ENCODE measurements around the gene SND1.
A peak's percentile ranks its signal among the peaks of the same experiment; 100 is the strongest.

SND1 gene

DNA sequence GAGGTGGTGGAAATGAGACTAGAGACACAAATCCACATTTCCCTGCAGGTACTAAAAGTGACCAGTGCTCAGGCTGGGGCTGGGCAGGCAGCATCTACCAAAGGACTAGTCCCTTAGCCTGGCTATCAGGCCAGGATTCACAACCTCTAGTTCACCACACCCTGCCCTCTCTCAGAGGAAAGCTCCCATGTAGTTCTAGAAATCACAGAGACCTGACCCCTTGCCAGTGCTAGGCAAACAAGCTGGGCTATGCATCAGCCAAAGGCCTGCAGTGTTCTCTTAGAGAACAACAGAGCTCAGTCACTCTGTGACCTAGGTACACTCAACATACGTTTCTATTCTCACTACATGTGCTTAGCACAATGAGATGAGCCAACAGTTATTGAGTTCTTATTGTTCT is 405.9 kb downstream of the SND1 start:
- DNase-seq: no peak

- peak; percentile 10 for DNase-seq
Measured at GRCh38 chr7:128059143-128059988, 407.4 kb downstream of the SND1 start.

GRCh38 chr7:128060018-128060417 is 408.0 kb downstream of the SND1 start:
- DNase-seq: no peak

GRCh38 chr7:128063088-128063487 is 411.1 kb downstream of the SND1 start:
- no peak for DNase-seq

DNA sequence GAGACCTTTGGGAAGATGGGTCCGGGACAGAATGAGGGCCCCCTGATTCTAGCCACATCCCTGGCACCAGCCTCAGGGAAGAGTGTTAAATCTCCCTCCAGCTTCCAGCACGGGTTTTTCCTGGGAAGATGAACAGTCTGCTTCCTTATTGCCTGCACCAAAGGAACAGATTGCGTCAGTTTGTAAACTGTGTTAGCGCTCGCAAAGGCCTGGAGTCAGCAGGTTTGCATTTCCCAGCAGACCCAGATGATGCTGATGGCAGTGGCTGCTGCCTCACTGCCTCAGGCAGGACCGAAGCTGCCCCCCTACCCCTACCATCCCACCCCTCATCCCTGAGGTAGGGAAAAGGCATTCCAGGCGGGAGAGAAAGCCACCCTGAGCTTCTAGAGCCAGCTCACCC is 413.9 kb downstream of the SND1 start:
- no peak for DNase-seq

GRCh38 chr7:128066395-128066794 is 414.4 kb downstream of the SND1 start:
- no peak for DNase-seq

DNA sequence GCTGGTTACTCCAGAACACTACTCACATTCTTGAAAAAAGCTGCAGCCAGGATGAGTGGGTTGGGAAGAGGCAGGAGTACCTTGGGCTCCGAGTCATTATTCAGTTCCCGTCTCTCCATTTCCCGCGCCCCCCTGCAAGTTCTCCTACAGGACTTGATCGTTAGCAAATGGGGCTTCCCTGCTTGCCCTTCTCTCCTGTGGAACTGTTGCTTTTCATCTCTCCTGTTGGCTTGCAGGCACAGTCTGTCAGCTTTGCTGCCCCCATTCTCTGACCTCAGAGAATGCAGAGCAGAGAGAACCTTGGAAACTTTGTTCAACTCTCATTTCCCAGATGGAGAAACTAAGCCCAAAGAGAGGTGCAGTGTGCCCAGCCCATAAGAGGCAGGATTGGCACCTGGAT is 414.9 kb downstream of the SND1 start:
- no peak for DNase-seq

GRCh38 chr7:128067983-128068382 is 416.0 kb downstream of the SND1 start:
- DNase-seq: no peak

GRCh38 chr7:128068785-128069184 is 416.8 kb downstream of the SND1 start:
- DNase-seq: no peak

- no peak for DNase-seq
Measured at GRCh38 chr7:128069373-128070364, 417.7 kb downstream of the SND1 start.

DNA sequence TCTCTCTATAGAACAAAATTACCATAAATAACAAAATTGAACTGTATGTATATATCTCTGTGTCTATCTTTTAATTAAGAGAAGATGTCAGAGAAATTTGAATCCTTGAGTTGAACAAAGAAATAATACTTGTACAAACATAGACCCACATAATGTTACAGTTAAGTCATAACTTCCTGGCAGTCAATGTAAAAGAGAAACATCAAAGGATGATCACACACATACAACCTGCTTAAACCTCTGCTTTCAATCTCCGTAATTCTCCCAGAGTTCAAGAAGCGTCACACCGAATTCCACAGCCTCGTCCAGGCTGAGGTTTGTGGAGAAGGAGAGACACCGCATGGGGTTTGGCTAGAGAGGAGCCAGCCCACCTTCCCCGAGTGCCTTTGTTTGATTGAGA is 419.4 kb downstream of the SND1 start:
- no peak for DNase-seq

DNA sequence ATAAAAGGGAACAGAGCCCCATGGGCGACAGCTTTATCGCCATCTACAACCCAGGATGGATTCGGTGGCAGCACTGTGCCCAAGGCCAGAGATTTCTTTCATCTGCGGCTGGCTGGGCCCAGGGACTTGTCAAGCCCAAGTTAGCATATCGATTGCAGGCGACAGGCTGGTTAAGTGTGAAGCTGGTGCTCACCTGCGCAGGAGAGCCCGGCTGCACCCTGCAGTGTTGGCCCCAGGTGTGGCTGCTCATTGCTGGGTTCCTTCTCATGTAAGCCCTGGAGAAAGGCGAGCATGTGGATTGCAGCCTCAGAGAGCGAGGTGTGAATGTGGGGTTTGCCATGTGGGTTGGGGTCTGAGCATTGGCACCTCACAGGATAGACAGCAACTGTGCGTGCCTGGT is 419.8 kb downstream of the SND1 start:
- no peak for DNase-seq

GRCh38 chr7:128073671-128074310 is 421.8 kb downstream of the SND1 start:
- DNase-seq: no peak

- no peak for DNase-seq
Measured at GRCh38 chr7:128074336-128074735, 422.3 kb downstream of the SND1 start.

- no peak for DNase-seq
Measured at GRCh38 chr7:128074736-128075135, 422.7 kb downstream of the SND1 start.

DNA sequence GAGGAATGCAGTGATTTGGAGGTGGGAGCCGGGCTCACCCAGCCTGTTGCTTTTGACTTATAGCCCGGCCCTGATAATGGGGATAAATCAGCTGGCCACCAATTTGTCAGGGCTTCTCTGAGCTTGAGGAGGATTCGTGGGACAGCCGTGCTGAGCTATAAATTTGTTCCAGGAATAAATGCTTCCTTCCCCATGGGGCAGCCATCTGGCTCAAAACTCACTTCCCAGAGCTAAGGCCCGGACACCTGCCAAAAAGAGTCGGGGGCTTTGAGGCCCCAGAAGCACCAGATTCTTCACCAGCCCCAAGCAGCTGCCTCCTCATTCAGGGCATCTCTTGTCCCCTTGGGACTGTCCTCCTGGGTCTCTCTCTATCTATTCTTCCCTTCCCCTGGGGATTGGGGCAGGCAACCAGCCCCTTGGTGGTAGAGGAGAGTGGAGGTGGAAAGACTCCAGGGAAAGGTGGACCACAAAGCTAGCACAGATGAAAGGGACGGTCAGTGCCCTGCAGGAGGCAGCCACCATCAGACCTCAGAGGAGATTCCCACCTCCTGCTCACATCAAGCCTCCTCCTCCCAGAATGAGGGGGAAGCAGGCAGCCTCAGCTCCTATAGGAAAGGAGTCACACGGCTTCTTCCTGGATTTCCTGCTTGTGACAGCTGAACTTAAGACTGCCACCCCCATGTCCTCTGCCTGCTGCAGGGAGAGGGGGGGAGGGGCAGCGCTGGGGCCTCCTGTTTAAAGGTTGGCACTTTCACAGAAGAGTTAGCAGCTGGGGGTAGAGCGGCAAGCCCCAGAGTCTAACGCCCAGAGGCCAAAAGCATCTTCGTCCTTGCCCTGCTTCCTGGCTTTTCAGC is 423.5 kb downstream of the SND1 start:
- no peak for DNase-seq

DNA sequence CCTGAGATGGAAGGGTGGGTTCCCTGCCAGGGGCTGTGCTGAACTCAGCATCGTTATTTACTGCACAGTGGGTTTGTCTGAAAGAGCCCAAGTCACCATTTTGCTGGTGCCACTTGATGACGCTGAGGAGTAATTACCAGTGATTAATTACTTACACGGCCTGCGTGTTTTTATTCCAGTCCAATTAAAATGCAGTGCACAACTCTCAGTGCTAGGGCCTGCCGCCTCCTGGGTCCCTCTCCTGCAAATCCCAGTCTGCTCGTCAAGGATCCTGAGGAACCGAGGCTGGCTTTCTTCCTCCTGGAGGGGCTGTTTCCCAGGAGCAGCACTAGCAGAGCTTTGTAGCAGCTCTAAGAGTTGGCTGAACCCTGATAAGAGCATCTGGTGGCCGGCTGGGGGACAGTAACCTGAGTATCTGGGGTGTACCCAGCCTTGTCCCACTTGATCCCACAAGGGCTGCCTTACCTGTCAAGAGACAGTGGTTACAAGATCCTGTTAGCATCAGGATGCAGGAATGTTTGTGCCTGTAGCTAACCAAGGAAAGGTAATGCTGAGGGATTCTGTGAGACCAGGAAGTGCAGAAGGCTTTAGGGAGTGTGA is 424.3 kb downstream of the SND1 start:
- DNase-seq: no peak

DNA sequence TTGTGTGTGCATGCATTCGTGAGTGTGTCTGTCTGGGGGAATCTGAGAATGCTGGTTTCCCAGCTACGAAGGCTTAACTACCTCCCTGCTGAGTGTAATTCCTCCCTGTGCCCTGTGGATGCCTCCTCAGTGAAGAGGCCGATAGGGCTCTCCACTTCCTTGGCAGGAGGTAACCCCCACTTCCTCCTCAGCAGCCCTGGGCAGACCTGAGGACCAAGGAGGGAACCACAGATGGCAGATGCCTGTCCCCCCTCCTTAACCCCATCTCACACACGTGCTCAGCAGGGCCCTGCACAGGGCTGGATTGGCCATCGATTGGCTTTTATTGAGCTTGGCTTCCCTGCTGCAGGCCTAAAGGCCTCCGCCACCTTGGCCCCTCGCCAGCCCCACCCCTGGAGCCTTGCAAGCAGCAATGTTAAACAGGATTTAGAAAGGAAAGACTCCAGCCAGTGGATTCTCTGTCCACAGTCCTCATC is 424.8 kb downstream of the SND1 start:
- peak; percentile 12 for DNase-seq

DNA sequence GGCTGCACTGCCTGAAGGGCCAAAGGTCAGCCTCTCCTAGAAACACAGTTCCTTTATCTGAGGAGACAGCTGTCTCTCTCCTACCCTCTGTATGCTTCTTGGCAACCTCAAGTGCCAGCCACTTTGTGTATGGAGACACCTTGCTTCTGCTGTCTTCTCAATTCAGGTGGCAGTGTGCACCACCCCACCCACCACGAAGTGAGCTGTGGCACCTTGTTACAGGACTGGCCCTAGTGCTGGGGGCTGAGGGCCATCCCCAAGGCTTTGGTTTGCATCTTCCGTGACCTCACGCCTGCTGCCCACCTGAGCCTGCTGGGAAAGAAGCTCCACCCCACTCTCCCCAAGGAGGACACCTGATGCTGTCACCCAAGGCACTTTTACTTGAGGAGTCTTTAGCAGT is 426.3 kb downstream of the SND1 start:
- DNase-seq: no peak

DNA sequence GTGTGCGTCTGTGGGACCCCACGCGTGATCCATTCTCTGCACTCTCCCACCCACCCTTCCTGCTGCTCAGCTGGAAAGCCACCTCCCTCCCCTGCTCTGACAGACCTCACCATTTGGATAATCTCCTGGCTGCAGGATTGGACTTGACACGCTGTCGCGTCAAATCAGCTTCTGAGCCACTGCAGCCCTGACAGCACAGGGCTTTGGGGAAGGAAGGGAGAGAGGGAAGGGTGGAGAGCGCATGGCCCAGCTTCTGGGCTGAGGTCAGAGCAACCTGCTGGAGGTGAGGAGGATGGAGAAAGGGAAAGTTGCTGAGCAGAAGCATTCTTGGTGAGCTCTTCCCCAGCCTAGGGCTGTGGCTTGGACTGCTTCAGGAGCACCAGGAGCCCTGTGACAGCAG is 428.2 kb downstream of the SND1 start:
- no peak for DNase-seq

GRCh38 chr7:128081351-128081750 is 429.4 kb downstream of the SND1 start:
- DNase-seq: no peak

GRCh38 chr7:128081808-128082207 is 429.8 kb downstream of the SND1 start:
- DNase-seq: no peak
